GM10847 (cell line): ENCODE results near the gene CPXM1.

Source experiments
- POLR2A ChIP-seq: IDR thresholded peaks from 2 replicates; pipeline ENCODE4 v1.6.1; 2011; ENCODE audit not compliant: insufficient read length; ENCODE audit errors: extremely low read depth

Gene CPXM1

DNA sequence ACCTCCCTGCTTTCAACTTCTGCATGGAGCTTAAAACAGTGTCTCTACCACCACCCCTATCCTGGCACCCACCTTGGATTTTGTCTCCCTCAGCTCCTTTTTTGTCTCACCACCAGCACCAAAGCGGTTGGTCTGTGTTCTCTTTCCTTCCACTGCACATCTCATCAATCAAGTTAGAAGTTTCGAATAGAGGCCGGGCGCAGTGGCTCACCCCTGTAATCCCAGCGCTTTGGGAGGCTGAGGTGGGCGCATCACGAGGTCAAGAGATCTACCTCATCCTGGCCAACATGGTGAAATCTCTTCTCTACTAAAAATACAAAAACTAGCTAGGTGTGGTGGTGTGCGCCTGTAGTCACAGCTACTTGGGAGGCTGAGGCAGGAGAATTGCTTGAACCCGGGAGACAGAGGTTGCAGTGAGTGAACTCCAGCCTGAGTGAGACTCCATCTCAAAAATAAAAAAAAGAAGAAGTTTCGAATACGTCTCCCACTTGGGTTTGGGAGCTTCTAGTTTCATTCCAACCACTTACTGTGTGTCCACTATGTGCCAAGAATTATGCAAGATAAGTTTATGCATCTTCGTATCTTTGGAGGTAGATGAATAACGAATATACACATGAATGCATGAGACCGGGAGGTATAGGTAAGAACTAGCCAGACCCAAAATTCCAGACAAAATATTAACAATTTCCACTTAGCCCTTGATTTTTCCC lies 34.1 kb upstream of the CPXM1 start:
- TF ChIP-seq POLR2A, result no peak

DNA sequence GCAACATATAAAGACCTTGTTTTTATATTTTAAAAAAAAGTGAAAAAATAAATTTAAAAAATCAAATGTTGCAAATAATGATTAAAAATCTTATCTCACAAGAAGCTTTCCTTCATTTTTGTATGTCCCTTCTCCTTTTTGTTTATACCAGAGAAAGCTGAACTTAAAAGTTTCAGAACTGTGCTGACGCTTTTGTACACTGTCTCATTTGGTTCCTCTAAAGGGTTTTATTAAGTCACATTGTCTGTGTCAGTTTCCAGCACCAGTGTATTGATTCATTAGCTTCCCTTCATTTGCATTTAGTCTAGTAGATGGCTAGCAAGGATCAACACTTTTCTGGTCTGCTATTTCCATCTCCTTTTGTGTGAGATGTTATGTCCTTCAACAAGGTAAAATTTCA lies 33.3 kb upstream of the CPXM1 start:
- TF ChIP-seq POLR2A, result no peak

DNA sequence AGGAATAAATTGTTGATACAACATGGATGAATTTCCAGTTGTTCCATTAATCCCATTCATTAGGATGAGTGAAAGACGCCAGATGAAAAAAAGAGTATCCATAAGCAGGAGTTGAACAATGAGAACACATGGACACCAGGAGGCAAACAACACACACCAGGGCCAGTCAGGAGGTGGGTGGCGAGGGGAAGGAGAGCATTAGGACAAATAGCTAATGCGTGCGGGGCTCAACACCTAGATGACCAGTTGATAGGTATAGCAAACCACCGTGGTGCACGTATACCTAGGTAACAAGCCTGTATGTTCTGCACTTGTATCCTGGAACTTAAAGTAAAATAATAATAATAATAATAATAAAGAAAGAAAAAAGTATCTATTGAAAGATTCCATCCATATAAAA lies 28.9 kb upstream of the CPXM1 start:
- TF ChIP-seq POLR2A, result no peak

DNA sequence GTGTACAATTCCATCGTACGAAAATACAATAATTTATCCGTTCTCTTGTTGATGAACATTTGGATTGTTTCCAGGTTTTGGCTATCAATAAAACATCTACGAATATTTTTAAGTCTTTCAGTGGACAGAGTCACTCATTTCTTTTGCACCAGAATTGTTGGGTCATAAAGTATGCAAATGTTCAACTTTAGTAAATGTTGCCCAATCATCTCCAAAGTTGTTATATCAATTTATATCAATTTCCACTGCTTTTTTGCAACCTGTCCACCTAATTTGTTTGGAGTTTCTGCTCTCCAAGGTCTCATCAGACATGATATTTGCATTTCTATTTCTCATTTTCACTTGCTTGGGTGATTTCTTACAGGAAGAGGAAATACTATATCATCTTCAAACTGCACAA lies 26.2 kb upstream of the CPXM1 start:
- no peak for TF ChIP-seq POLR2A

DNA sequence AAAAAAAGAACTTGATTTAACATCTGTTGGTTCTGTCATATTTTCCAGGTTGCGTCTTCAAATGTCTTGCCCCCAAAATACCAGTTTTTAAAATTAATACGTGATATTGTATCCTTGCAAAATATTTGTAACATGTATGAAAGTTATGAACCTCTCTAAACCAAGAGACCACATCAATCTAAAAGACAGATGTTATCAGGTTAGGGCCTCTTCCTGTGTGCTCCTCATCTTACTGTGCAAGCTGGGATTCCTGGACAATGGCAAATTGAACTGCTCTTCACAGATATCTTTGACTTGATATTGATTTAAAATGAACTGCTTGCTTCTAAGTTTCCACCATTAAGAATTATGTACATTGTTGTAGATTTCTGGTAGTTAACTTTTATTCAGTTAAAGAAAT lies 25.3 kb upstream of the CPXM1 start:
- TF ChIP-seq POLR2A, result no peak

DNA sequence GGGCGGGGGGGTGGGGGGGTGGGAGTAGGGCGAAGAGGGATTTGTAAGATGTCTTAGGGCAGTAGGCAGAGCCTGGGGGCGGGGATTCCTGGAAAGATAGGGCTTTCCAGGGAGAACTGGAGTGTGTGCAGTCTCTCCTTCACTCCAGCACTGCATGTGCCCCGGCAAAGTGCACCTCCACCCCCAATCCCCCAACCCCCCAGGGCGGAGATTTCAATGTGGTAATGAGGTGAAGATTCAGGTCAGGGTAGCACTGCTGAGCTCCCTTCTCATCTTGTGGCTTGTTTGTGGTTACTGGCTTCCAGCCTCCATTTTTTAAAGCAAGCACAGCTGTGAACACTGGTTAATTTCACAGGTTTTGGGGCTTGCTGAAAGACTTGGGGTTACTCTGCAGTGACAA lies 21.6 kb upstream of the CPXM1 start:
- TF ChIP-seq POLR2A, result no peak

DNA sequence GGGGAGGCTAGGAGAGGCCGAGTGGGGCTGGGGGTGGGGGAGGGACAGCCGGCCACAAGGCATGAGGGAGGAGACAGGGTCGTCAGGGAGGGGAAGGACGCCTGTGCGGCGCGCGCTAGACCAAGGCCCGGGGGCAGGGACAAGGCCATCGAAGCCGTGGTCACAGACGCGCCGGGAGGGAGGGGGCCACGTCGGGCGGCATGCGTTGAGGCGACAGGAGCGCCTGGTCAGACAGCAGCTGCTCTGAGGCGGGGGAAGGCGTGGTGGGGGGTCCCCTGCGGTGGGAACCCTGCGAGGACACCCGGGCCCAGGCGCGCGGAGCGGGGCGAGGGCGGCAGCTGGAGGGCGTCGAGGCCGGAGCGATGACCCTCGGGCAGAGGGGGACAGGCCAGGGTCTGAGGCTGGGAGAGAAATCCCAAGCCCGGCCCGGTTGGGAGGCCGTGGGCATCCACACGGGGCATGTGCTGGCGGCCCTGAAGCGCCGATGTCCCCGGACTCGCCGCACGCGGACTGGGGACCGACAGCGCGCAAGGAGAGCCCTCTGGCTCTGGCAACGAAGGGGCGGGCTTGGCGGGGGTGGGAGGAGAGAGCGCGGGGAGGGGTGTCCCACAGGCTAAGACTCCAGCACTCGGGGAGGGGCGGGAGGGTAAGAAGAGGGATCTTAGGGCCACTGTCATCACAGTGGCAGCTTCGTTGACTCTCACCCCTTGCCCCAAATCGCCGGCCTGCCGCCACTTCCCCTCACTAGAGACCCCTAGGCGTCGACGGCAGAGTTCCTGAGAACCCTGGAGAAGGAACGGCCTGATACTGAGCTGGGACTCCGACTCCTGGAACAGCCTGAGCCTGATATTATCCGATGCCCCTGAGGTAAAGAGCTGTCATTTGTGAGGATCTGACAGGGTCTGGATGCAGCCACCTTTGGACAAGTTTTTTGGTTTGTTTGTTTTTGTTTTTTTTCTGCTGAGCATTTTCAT lies 20.8 kb upstream of the CPXM1 start:
- TF ChIP-seq POLR2A, result no peak

DNA sequence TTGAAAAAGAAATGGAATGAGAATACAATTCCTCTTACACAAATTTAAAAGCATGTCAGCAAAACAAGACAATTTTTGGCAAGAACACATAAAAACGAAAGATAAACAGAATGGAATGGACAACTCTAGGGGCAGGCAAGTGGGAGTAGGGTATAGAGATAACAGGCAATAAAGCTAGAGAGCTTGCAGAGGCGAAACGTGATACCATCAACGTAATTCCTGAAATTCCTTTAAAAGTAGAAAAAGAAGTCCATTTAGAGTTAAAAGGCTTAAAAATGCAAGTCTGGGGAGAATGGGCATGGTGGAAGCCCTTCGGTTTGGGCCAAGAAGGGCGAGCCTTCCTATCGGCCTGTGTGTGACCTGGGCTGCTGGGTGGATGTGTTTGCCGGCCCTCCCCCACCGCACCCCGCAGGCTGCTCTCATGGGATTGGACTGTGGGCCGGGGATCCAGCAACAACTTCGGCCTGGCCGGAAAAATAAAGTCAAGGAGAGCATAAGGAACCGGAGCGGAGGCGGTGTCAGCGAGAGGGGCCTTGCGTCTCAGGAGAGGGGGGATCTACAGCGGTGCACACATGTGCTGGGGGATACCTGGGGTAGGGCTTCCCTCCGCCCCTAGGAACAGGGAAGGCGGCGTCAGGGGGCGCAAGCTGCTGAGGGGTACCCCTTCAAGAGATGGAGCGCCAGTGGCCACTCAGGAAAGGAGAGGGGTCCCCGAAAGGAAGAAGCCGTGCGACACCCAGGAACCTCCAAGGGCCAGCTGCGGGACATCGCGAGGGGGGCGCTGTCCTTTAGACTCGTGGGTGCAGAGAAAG lies 19.9 kb upstream of the CPXM1 start:
- TF ChIP-seq POLR2A, result no peak

DNA sequence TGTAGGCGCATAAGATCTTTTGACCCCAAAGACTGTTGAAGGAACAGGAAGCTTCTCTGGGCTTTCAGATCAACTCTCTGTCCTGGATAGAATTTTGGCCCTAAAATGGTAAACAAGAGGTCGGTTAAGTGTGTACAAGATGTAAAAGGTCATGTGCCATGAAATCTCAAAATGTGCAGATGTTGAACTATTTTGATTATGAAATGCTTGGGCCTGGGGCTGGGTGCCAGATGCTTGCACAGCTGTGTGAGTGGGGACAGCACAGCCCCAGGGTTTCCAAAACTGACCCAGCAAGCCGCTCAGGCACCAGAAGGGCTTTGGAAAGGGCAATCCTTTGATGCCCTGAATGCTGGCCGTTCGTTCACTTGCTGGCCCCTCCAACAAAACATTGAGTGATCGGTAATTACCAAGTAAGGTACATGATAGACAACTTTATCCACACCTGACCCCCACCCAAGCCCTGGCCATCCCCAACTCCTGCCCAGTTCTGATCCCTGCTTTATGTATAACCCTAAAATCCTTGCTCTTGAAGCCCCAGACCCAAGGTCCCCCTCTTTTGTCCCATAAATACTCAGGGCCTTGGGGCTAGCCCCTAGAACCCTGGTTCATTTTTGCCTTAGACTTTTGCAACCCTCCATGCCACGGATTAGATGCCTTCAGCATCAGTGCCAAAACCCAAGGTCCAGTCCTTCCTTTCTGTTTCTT lies 17.6 kb upstream of the CPXM1 start:
- TF ChIP-seq POLR2A, result no peak

DNA sequence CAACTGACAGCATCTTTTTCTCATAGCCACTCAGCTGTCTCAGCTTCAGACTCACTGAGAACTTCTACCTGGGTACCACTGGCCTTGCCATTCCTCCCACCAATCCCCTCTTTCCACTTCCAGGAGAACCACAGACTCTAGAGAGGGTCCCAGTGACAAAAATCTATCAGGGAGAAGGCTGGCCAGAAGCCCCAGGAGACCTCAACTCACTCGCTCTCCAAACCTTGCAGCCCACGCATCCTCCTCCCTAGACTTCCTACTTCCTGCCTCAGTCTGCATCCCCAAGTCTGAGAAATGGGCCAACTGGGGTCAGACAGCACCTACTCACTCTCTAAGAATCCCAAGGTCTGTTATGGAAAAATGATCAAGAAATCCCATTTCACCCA lies 16.9 kb upstream of the CPXM1 start:
- no peak for TF ChIP-seq POLR2A

DNA sequence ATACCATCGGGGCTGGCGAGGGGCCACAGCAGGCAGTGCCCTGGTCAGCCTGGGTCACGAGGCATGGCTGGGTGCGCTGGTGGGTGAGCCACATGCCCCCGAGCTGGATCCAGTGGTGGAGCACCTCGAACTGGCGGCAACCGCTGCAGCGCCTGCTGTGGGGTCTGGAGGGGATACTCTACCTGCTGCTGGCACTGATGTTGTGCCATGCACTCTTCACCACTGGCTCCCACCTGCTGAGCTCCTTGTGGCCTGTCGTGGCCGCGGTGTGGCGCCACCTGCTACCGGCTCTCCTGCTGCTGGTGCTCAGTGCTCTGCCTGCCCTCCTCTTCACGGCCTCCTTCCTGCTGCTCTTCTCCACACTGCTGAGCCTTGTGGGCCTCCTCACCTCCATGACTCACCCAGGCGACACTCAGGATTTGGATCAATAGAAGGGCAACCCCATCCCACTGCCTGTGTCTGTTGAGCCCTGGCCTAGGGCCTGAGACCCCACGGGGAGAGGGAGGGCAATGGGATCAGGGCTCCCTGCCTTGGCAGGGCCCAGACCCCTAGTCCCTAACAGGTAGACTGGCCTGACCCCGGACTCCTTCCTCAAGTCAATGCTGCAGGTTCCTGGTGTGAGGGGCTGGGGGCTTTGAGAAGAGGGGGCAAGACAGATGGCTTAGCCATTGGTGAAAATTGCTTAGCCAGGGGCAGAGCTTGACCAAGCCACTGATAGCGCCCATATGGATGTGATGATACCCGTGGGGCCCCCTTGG lies 16.3 kb upstream of the CPXM1 start:
- TF ChIP-seq POLR2A, result no peak

DNA sequence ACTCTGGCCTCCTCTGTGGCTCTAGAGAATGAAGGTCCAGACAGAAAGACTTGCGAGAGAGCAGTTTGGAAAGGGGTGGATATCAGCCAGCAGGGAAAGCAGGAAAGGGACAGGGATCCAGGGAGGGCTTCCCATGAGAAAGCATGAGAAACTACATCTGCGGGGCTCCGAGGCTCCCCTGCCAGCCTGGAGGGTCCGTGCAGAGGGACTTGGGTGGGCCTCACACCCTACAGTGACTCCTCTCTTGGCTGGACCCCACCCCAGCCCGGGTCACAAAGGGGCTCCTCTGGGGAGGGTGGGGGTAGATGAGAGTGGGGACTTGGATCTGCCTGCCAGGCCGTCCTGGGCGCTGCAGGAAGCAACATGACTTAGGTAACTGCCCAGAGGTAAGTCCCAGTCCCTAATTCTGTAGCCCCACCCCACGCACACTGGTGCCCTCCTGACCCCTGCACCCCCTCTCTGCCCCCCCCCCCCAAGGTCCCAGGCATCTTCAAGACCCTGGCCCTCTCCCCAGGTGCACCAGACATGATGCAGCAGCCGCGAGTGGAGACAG lies 15.7 kb upstream of the CPXM1 start, which contains the start of gene TMEM239:
Gene TMEM239, plus strand, starts transcription at position 335 of the 553 bp plus-strand sequence. Its CDS starts 191 bp downstream, at position 526.
- TF ChIP-seq POLR2A, result no peak

DNA sequence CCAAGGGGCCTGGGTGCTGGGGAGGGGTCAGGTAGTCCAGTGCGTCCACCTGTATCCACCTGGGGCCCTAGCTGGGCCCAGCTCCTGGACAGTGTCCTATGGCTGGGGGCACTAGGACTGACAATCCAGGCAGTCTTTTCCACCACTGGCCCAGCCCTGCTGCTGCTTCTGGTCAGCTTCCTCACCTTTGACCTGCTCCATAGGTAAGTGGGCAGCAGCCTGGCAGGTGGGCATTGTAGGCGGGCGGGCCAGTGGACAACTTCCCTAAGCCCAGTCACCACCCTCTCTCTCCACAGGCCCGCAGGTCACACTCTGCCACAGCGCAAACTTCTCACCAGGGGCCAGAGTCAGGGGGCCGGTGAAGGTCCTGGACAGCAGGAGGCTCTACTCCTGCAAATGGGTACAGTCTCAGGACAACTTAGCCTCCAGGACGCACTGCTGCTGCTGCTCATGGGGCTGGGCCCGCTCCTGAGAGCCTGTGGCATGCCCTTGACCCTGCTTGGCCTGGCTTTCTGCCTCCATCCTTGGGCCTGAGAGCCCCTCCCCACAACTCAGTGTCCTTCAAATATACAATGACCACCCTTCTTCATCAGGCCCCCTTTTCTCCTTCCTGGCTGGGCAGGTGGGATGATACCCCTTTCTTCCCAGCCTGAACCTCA lies 14.9 kb upstream of the CPXM1 start:
- TF ChIP-seq POLR2A, result no peak
